ENCODE data around the gene MET.
"Not testable (repeated sequence)": the region's sequence is repeated elsewhere in the genome, so short reads cannot be mapped to it uniquely, and the experiment has no call there.

The MET gene

DNA sequence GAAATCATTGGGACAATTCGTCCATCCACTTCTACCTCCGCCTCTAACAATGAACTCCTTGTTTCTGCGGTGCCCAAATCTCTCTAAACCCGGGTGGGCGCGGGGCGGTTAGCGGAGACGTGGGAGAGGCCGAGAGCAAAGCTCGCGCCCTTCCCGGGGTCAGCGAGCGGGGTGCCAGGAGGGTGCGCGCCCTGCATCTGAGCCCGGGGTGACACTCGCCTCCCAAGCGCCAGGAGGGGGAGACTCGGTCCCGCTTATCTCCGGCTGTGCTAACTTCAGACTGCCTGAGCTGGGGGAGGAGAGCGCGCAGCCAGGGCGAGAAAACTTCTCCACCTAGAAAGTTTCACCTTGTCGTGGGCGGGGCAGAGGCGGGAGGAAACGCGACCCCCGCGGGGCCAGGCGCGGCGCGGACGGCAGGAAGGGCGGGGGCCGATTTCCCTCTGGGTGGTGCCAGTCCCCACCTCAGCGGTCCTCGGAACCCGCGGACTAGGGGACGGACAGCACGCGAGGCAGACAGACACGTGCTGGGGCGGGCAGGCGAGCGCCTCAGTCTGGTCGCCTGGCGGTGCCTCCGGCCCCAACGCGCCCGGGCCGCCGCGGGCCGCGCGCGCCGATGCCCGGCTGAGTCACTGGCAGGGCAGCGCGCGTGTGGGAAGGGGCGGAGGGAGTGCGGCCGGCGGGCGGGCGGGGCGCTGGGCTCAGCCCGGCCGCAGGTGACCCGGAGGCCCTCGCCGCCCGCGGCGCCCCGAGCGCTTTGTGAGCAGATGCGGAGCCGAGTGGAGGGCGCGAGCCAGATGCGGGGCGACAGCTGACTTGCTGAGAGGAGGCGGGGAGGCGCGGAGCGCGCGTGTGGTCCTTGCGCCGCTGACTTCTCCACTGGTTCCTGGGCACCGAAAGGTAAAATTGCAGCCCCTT, at the start of gene MET:
Gene MET (plus strand): TSS at position 516 of the 915 bp plus-strand sequence. CDS start 26,889 bp downstream, outside the sequence.
- peak; percentile 81 for DNase-seq

DNA sequence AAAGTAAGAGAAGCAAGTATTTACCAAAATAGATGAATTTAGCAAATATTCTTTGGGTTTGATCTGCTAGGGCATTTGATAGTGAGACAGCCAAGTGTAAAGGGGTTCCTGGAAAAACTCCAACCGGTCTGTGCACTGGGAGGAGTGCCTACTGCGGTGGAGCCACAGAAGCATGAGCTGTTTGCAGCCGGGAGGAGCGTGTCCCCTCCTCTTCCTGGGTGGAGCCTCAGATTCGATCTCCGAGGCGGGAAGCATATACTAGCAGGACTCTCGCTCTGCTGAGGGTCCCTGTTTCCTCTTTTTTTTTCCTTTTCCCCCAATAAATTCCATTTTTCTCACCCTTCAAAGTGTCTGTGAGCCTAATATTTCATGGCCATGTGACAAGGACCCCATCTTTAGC, 45.1 kb upstream of the MET start:
- DNase-seq, result no peak

DNA sequence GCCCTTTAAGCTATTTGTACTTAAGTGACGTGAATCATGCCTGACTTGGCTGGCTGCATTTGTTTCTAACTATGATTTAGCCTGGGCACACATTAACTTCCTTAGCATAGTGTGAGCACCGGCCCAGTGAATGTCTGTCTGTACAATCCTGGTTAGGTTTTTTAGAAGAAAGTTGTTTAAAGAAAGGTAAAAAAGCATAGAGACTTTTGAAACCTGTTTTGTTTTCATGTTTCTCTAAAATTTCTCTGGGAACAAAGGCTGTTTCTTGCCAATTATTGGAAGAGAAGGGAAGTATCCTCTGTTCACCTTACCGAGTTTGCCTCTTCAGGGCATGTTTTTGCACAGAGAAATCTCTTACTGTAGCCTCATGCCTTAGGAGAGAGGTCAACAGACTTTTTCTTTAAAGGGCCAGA, 42.9 kb upstream of the MET start:
- DNase-seq, result no peak

DNA sequence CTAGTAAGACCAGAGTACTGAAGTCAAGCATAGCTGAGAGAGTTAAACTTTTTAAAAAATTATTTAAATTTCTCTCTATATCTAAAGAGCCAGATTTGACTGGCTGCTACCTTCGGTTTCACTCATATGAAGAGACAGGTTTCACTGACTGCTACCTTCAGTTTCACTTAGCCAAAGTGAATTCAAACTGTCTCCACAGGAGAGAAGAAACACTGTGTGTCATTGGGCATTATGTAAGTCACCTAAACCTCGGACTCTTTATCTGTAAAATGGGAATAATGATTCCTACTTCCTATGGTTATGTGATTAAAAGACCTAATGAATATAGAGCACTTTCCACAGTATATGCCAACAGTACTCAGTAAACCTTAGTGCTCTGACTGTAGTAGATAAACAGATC, 41.6 kb upstream of the MET start:
- no peak for DNase-seq

DNA sequence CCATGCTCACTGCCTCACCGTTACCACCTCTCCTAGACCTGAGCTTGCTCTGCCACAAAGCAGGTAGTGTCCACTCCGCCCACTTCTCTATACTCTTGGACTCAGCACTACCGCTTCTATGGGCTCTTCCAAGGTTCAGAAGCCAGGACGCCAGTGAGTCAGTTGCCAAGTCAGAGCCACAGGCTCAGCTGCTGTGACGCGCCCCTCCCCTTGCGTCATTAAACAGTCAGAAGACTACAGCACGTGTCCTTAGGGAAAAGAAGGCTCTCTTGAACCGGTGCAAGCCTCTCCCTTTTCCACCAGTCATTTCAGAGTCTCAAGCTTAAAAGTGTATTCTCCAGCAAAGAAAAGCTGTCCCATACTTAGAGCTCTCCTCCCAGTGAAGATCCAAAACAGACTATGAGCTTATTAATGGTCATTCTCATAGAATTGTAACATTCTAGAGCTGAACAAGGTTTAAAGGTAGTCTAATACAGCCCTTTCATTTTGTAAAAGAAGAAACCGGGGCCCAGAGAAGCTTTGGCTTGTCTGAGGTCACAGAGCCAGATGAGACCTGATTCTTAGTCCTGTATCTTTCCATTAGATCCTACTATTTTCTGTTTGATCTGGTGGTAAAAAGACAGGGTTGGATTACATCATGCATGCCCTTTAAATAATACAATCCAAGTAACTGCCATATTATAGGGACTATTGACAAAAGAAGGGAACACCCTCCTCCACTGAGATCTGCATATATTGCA, 40.9 kb upstream of the MET start:
- DNase-seq, result no peak

DNA sequence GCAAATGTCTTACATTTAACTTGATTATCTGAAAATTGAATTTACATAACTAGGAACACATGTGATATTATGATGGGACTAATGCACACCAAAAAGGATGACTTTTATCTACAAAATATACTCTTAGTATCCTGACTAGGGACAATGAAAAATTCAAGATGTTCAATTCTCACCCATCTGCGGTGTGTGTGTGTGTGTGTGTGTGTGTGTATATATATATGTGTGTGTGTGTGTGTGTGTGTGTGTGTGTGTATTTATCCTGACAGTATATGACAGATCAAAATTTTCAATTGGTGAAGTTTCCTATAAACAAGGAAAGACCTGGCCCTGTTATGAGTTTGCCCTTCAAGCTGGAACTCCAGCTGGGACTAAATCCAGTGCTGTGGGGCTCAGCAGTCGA, 40.3 kb upstream of the MET start:
- no peak for DNase-seq

DNA sequence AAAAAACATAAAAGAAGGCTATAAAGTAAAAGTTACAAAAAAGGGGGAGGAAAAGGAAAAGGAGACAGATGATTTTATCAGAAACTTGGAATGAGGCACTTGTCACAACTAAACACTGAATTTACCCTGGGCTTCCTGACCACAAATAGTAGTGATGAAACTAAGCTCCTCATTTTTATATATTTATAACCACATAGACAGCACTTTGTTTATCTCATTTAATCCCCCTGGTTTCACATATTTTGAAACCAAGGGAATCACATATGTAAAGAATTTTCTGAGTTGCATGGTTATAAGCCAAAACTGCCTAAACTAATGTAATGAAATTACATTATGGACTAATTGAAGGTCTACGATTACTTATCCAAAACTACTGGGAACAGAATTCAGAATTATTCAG, 39.6 kb upstream of the MET start:
- DNase-seq, result no peak

DNA sequence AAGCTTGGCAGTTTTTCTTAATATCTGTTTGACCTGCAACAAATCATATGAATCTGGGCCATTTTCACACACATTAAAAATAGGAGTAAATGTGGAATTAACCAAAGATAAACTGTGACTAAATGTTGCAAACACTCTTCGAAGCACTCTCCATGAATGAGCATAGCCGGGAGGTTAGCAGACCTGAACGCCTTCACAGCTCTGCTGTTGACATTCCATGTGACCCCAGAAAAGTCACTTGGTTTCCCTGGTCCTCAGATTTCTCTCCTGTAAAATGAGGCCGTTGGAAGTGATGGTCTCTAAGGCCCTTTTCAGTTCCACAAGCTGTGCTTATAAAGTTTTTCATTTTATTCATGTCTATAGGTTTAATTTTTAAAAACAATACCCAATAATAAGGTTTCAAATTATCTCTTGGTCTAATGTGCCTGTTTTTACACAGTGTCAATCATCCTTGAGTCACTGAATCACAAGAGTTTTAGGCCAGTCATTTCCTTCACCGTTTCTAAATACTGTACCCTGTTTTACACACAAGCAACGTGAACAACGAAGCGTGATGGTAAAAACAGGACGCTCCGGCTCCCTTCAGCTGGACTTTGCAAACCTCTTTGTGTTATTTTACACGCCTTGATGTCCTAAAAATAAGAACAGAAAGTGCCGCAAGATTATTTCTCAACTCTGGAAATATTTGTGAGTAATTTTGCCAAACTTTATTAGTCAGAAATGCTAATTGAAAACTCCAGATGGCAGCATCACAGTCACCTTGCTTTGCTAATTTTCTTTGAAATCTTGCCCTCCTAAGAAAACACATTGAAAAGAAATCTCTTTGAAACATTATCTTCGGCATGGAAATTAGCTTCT, 38.6 kb upstream of the MET start:
- no peak for DNase-seq

DNA sequence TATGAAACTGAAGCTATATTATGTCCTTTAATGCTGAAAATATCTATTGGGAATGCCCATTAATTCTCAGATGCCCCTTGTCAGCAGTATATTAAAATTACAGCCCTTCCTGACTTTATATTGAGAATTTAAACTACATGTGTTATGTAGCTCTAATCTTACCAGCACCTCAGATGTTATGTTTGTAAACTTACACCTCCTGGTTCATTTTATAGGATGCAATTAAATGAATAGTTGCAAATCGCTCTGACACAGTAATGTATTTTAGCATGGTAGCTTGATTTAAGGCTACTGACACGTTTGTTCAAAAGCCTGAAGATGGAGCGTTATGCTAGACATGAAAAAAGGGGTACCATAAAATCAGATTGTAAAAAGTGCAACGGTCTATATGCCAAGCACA, 35.0 kb upstream of the MET start:
- DNase-seq, result no peak

DNA sequence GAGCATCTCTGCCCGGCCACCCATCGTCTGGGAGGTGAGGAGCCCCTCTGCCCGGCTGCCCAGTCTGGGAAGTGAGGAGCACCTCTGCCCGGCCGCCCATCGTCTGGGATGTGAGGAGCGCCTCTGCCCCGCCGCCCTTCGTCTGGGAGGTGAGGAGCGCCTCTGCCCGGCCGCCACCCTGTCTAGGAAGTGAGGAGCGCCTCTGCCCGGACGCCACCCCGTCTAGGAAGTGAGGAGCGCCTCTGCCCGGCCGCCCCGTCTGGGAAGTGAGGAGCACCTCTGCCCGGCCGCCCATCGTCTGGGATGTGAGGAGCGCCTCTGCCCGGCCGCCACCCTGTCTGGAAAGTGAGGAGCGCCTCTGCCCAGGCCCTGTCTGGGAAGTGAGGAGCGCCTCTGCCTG, 33.4 kb upstream of the MET start:
- not testable (repeated sequence) for DNase-seq

DNA sequence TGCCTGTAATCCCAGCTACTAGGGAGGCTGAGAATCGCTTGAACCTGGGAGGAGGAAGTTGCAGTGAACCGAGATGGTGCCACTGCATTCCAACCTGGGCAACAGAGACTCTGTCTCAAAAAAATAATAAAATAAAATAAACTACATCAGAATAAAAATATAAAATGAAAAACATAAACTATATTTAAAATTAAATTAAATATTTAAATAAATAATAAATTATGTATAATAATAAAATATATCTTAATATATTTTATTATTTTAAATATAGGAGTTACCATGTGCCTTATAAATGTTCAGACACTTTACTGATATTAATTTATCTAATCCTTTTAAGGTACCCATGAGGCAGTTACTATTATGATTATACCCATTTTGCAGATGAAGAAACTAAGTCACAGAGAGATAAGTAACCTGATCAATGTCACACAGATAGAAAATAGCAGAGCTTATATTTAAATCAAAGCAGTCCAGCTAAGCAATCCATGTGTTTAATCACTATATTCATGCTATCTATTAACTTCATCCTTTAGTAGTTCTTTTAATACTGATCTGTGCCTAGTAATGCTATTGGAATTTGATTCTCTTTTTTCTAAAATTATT, 30.3 kb upstream of the MET start:
- DNase-seq, result no peak

DNA sequence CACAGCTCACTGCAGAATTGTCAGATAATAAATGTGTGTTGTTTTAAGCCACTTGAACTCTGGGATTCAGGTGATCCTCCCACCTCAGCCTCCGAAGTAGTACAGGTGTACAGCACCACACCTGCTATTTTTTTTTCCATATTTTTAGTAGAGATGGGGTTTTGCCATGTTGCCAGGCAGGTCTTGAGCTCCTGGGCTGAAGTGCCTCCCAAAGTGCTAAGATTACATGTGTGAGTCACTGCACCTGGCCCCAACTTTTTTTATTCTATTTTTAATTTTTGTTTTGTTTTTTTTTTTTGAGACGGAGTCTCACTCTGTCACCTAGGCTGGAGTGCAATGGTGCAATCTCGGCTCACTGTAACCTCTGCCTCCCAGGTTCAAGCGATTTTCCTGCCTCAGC, 28.8 kb upstream of the MET start:
- DNase-seq, result not testable (repeated sequence)

DNA sequence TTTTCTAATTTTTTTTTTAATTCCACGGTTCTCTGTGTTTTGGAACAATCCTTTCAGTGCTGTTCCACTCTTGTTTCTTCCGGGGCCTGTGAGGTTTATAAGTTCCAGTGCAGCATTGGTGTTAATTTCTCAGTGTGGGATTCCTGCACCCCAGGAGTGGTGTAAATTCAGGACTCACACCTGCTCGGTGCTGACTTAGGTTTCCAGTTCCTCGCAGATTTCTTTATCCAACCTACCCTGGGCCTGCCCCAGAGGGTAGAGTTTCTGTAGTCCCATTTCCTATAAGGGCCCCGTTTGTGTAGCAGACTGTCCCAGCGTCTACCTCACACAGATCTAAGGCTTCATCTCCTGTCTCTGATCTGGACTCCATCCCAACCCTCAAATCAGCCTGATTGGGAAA, 27.4 kb upstream of the MET start:
- DNase-seq, result no peak

DNA sequence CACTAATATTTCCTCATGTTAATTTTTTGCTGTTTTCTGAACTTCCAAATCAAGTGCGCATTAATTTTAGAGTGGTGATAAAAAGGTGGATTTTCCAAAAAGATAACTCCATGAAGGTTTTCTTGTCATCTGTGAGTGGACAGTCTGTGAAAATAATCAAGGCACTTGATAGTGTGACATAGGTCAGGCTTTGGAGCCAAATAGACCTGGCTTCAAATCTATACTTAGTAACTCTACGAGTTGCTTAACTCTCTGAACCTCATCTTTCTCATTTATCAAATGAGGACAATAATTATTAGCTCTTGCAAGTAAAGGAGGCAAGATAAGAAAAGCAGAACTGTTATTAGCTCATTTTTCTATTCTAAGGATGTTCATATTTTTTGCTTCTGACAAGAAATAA, 24.7 kb upstream of the MET start:
- DNase-seq, result no peak

DNA sequence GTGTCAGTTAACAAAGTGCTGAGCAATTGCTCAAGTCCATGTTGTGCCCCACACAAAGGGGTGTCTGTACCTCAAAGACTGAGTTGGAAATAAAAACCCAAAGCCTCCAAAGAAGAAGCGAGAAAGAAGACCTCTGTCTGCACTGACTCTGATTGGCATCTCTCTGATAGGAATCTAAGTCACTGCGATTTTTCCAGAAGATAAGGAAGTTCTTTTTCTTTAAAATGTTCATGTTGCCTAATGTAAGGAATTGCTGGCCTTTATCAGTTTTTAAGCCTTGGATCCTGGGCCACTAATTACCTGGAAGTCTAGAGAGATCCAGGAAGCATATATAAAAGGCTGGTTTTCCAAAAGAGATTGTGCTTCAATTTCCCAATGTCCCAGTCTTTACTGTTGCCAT, 24.1 kb upstream of the MET start:
- DNase-seq, result no peak

DNA sequence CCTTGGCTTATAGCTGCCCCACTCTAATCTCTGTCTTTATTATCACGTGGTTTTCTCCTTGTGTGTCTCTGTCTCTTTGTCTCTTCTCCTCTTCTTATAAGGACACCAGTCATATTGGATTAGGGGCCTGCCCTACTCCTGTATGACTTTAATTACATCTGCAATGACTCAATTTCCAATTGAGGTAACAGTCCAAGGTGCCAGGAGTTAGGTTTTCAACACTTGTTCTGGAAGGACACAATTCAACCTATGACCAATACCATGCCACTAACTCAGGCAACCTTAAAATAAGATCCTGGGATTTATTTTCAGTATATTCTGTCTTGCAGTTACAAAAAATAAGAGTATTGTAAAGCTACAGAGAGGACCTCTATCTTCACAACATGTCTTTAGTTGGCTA, 21.6 kb upstream of the MET start:
- no peak for DNase-seq

DNA sequence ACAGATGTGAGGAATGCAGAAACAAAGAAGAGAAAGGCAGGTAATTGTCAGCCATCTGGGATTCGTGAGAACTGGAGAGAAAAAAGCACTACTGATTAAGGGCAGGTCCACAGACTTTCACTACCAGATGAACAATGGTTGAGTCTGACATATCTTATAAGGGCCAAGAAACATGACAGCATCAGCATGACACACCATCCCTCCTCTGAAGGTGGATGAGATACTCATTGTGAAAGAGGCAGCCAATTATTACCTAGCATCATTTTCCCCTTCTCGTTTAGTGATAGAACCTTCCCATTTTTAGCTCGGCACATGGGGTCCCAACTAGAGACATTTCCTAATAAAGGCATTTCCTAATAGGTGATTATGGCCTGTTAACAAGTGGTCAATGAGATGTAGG, 19.2 kb upstream of the MET start:
- DNase-seq, result no peak

DNA sequence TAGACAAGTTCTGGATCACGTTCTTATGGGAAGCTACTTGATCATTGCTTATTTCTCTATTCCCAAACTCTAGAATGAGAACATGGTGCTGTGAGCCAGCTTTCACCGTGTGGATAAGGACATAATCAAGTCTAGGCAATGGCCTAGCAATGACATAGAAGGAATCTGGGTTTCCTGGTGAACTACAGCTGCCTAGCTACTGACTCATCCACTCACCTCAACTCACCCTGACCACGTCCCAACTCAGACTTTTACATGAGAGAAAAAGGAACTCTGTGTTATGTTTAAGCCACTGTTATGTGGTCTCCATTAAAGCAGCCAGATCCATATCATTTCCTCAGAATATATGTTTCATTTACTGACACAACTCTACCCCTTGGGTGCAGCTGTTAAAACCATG, 18.8 kb upstream of the MET start:
- DNase-seq, result no peak

DNA sequence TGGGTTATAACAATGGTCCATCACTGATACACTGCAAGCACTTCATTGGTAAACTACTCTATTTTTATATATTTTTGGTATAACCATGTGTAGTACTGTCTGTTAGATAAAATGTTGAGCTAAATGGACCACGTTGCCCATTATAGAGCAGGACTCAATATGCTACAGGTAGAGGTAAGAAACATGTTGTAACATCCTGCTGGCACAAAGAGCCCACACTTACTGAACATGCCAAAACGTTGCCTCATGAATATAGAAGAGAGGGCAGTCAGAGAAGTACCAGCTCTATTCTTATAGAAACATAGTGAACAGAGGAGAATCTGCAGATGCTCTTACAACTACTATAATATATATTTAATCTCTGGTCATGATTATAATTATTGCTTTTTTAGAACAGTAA, 18.4 kb upstream of the MET start:
- no peak for DNase-seq

DNA sequence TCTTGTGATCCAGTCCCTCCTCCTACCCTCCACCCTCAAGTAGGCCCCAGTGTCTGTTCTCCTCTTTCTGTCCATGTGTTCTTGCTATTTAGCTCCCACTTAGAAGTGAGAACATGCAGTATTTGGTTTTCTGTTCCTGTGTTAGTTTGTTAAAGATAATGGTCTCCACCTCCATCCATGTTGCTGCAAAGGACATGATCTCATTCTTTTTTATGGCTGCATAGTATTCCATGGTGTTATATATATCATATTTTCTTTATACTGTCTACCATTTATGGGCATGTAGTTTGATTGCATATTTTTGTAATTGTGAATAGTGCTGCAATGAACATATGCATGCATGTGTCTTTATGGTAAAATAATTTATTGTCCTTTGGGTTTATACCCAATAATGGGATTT, 12.7 kb upstream of the MET start:
- DNase-seq, result not testable (repeated sequence)

DNA sequence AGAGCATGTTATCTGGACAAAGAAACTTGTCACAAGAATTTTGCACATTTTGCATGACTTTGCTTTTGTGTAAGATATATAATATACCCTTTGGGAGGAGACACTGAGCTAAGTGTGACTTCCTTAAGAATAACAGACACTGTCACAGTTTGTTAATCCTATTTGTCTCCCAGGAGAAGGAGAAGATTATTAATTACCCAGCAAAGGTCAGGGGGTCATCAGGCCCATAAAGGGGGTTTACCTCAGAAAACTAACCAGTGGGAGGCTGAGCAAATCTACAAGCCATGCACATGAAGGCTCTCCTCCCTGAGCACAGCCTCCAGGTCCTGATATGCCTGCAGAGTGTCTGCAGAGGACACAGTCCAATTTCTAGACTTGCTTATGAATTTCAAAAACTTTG, 10.1 kb upstream of the MET start:
- no peak for DNase-seq

DNA sequence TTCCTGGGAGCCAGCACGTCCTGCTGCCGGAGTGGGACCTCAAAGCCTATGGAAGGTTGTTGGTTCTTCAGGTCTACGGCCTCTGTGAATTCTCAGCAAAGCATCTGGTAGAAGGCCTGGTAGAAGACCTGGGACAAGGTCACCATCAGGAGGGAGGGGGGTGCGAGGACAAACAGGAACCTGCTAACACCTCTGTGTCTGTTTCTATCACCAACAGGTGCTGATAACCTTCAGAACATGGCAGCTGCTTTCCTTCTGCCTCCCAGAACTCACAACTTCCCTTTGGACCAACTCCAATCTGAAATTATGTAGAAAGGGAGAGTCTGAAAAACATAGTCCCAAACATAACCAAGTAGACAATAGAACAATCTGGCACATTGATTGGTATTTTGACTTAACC, 8.3 kb upstream of the MET start:
- DNase-seq, result no peak
